GM18907 (cell line): ENCODE results near the gene TTLL3.

Source experiments
- ATAC-seq: cut with Tn5 transposase; IDR thresholded peaks from one replicate; pipeline ENCODE4 v1.9.1; 2021; ENCODE audit warnings: mild to moderate bottlenecking, moderate library complexity; ENCODE audit not compliant: unreplicated experiment

Gene TTLL3

DNA sequence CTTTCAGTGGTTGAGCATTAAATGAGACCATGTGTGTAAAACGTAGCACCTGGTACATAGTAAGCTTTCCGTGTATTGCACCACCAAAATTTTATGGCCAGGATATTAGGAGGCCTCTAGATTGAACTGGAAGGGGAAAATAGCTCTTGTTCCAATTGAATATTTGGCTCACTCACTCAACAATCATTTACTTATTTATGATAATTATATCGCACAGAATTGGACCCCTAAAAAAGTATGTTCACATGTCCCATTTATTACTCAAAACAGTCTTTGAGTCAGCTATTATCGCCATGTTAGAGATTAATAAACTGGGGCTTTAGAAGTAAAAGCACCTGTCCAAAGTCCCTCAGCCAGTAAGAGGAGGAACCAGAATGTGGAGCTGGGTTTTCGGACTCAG is 5.1 kb upstream of the TTLL3 start:
- no peak for ATAC-seq

DNA sequence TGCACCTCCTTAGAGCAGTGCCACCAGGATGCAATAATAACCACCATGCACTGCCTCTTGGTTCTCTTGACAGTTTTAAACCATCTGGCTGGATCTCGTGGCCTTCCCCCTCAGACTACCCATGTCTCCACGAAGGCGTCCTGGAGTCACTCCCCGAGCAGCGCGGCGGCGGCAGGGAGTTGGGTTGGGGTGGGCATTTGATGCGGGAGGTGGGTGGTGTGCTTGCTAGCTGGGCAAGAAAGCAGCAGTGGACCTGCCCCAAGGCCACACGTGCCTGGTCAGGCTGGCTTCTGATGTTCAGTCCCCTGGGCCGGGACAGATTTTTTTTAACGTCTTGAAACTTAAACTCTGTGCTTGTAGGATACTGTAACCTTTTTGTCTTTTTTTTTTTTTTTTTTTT is 3.9 kb upstream of the TTLL3 start:
- ATAC-seq: no peak

DNA sequence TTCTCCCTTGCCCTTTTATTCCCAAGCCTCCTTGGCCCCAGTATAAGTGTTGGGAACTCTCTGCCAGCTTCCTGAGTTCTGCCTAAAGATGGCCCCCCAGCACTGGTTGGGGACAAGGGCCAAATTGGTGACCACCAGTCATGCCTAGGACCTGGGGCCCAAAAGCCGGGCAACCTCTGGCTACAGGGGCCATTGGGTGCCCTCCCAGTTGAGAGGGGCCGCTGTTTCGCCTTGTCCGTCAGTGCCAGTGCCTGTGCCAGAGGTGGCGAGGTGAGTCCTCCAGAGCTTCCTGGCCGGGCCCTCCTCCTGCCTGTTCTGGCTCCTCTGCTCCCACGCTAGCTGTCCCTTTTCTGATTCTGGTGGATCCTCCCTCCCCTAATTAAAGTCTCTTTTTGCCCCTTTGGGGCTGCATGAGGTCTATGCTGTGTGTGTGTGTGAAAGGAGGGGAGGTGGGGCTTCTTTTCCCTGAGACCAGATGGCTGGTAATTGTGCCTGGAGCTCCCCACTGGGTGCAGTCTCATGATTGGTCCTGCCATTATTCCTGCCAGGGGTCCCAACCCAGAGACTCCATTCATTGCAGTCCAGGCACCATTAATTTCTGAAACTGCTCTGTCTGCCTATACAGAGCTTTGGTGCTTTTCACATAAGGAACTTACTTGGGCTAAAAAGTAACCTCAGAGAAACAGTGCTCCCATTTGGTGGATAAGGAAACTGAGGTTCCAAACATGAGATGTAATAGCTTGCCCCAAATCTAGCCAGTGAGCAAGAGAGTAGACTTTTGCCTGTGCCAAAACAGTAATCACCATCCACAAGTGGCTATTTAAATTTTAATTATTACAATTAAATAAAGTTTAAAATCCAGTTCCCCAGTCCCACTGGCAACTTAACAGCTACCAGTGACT is 3.1 kb upstream of the TTLL3 start:
- ATAC-seq: no peak

DNA sequence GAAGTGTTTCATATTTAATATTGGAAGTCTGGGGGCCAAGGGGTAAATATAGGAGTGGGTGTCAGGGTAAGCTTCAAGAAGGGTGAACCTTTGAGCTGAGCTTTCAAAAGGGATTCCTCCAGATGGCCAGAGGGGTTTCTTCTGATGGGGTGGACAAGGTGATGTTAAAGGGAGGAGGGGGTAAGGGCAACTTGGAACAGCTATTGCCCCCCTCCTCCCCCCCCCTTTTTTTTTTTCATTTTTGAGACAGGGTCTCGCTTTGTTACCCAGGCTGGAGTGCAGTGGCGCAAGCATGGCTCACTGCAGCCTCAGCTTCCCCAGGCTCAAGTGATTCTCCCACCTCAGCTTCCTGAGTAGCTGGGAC is 2.1 kb upstream of the TTLL3 start:
- no peak for ATAC-seq

DNA sequence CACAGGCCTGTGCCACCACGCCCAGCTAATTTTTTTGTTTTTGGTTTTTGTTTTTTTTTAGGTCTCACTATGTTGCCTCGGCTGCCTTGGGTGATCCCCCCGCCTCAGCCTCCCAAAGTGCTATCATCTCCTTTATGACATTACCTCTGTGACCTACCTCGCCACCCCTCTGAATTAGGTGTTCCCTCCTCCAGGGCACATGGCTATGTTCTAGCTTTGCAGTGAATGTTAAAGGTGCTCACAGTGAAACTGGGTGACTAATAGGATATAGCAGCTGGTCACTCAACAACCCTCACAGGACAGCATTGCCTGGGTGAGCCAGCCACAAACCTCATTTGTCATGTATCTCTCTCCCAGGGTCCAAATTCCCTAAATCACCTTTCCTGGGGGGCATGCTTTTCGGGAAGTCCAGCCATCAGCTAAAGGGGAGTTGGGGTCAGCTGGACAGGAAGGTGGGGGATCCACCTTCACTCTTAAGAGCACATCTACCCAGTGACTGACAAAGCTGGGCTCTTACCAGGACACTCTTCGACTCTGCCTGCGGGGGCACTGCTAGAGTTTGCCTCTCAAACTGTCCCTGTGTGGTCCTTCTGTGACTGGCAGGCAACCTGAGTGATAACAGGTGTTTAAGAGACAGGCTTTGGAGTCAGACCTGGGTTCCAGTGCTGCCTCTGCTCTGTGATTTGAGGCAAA is 1.6 kb upstream of the TTLL3 start:
- ATAC-seq: peak; percentile 61

DNA sequence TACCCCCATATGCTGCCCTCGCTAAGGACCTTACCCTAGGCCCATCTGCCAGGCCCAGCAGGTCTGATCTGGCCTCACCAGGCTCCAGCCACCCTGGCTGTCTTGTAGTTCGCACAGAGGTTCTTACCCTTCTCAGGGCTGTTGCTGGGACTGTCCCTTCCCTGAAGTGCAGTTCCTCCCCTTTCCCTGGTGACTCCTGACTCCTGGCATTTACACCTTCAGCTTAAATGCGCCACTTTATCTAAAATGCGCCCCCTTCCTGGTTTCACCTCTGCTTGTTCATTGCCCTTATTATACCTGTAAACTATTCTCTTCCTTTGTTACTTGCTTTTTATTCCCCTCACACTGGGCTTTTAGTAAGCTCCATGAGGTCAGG is 835 bp upstream of the TTLL3 start:
- no peak for ATAC-seq

DNA sequence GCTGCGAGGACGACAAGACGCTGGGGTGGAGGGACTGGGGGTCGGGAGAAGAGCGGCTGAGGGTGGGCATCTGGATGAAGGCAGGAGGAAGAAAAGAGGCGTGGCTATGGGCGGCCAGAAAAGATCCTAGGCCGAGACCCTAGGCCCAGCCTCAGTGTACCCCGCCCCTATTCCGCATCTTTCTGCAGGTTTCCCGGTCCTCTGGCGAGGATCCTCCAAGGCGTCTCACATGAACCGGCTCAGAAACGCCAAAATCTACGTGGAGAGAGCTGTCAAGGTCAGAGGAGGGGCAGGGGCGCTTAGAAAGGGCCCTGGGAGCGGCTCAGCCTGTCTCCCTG is 340 bp downstream of the TTLL3 start:
- no peak for ATAC-seq

DNA sequence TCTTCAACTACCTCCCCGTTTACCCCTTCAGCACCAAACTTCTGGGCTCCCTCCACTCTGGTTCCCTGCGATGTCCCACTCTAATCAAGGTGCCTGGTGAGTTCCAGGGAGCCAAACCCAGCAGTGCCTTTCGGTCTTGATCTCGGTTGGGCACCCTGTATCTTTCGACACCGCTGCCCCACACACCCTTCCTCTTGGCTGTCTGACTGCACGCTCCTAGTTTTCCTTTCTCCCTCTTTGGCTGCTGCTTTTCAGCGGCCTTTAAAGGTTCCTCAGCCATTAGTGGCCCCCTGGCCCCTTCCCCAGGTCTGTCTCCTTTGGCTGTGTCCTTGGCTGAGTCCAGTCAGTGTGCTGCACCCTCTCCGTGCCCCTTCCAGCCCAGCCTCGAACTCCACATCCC is 784 bp downstream of the TTLL3 start:
- no peak for ATAC-seq

DNA sequence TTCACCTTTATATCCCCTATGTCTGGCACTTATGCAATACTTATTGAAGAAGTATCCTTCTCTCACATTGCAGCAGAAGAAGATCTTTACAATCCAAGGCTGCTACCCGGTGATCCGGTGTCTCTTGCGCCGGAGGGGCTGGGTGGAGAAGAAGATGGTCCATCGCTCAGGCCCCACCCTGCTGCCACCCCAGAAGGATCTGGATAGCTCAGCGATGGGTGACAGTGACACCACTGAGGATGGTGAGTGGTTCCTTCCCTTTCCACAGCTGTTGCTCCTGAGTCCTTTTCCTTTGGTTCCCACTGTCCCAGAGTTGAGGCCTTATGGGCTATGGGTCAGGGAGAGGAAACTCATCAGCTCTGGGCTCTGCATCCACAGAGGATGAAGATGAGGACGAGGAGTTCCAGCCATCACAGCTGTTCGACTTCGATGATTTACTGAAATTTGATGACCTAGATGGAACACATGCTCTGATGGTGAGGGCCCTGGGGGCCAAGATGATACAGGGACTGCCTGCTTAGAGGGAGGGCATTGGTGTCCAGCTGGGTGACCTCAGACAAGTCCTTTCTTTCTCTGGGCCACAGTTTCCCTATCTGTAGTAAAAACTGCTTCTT is 2.9 kb downstream of the TTLL3 start:
- no peak for ATAC-seq

DNA sequence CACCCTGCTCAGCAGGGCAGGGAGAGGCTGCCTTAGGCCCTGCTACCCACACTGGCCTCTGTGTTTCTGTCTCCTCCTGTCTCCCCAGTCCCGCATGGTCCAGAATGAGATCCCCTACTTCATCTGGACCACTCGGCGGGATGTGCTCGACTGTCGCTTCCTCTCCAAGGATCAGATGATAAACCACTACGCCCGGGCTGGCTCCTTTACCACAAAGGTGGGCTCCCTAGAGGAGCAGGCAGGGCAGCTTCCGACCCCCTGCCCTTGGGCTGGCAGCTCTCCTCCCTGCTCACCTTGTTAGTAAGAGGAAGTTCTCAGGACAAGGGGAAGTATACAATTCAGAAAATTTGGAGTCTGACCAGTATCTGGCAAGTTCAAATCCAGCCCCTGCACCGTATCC is 5.9 kb downstream of the TTLL3 start:
- no peak for ATAC-seq

DNA sequence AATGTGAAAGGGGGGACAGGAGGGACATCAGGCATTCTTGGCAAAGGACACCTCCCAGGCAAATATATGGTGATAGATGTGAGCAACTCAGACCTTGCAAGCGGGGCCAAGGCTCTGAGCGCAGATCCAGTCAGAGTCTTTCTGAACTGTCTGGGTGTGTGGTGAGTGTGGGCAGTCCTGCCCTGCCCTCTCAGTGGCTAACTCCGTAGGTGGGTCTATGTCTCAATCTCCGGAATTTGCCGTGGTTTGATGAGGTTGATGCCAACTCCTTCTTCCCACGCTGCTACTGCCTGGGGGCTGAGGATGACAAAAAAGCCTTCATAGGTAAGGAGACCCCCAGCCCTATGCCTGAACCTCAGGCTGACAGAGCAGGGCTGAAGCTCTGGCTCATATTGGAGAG is 7.4 kb downstream of the TTLL3 start:
- no peak for ATAC-seq

DNA sequence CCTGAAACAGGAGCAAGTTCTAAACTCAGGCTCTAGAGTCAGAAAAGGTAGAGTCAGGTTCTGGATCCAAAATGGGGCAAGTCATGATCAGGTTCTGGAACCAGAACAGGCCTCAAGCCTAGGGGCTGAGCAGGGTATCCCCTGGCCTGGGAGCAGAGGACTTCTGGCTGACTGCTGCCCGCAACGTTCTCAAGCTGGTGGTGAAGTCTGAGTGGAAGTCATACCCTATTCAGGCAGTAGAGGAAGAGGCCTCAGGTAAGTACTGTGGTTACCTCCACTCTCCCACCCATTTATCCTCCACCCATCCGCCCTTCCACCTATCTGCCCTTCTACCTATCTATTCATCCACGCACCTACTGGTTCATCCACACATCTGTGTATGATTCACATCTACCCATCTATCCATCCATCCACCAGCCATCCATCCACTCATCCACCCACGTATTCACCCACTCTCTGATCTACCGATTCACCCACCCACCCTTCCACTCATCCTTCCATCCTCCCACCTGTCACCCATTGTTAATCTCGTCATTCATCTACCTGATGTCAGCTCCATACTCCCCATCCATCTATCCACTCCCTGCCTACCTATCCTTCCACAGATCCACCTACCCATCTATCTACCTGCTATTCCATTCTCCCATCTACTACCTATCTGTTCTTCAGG is 8.7 kb downstream of the TTLL3 start:
- no peak for ATAC-seq

DNA sequence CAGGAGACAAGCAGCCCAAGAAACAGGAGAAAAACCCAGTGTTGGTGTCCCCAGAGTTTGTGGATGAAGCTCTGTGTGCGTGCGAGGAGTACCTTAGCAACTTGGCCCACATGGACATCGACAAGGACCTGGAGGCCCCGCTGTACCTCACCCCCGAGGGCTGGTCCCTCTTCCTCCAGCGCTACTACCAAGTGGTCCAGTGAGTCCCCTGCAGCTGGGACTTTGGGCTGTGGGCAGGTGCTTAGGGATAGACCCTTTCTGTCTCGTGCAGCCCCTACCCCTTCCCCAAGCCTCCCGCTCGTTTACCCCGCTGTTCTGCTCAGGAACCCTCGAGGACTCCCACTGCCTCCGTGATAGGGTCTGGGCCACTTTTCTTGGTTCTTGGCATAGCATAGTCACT is 10.5 kb downstream of the TTLL3 start:
- ATAC-seq: no peak

DNA sequence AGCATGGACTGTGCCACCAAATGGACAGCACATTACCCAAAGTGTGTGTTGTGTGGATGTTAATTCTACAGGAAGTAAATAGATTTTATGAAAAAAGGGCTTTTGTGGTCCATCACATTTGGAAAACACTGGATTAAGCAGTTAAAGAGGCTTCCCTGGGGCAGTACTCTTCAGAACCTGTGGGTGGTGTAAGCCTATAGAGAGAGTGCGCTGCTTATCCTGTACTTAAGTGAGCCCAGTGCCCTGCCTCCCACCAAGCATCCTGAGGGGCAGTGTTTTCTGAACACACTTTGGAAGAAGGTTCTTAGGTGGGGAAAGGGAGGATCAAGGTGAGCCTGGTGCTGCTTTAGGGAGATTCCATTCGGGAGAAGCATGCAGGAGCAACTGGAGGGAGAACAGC is 10.9 kb downstream of the TTLL3 start:
- ATAC-seq: no peak

DNA sequence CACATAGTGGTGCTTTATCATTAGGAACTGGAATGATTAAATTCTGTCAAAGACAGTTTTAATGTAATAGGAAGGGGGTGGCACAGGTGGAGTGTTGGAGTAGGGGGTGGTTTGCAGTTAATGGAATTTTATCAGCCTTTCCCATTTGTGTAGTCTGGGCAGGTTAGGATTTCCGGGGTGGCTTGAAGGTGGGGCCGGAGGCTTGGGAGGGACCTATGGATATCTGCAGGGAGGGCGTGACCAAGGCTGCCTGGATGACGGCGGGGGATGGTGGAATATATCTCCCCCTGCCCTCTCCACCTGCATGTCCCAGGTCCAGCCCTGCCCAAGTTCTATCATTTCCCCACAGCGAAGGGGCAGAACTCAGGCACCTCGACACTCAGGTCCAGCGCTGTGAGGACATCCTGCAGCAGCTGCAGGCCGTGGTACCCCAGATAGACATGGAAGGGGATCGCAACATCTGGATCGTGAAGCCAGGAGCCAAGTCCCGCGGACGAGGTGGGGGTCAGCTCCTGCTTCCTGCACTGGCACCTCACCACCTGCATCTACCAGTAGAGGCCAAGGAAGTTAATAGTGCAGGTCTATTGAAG is 15.5 kb downstream of the TTLL3 start:
- ATAC-seq: no peak

DNA sequence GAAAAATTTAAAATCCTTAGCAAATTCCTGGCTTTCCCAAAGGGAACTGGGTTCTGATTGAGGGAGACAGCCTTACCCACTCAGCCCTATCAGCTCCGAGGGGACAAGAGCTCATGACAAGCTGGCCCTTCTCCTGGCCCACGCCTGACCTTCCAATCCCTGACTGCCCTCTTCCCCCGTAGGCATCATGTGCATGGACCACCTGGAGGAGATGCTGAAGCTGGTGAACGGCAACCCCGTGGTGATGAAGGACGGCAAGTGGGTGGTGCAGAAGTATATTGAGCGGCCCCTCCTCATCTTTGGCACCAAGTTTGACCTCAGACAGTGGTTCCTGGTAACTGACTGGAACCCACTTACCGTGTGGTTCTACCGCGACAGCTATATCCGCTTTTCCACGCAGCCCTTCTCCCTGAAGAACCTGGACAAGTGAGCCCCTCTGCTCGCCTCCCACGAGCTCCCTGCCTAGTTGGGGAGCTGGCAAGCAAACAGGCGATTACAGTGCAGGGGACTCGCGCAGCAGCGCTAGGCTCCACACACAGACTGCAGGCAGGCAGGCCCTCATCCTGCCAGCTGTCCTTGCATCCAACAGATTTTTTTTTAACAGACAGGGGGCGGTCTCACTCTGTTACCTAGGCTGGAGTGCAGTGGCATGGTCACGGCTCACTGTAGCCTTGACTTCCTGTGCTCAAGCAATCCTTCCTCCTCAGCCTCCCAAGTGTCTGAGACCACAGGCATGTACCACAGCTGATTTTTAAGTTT is 16.9 kb downstream of the TTLL3 start:
- ATAC-seq: no peak

DNA sequence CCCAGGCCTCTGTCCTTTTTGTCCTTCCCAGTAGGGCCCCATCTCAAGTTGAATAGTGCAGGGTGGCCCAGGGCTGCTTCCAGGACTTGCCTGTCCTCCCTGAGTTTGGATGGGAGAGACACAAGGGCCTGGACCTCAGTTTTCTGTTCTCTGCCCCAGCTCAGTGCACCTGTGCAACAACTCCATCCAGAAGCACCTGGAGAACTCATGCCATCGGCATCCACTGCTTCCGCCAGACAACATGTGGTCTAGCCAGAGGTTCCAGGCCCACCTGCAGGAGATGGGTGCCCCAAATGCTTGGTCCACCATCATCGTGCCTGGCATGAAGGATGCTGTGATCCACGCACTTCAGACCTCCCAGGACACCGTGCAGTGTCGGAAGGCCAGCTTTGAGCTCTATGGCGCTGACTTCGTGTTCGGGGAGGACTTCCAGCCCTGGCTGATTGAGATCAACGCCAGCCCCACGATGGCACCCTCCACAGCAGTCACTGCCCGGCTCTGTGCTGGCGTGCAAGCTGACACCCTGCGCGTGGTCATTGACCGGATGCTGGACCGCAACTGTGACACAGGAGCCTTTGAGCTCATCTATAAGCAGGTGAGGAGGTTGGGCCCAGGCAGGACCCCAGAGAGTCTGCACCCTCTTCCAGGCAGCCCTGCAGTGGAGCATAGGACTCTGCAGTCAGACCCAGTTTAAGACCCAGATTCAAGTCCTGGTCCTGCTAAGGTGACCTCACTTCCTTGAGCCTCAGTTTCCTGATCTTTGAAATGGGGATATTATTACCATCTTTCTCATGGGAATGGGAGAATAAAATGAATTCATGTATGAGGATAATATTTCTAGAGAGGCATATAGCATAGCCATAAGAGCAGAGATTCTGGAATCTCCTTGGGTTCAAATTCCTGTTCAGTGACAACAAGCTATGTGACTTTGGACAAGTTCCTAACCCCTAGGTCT is 19.0 kb downstream of the TTLL3 start:
- ATAC-seq: no peak

DNA sequence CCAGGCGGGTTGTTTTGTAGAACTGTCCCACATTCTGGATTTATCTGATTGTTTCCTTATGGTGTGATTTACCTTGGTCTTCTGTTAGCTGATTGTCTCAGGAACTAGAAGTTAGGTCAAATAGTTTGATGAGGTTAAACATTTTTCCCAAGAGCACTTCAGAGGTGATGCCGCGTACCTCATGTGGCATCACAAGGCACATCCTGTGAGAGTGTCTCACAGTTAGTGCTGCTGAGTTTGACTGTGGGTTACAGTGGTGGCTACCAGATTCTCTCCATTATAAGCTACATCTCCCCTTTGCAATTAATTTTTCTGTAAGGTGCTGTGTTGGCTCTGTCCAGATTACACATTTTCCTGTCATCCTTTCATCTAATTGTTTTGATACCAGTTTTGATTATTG is 21.2 kb downstream of the TTLL3 start:
- no peak for ATAC-seq

DNA sequence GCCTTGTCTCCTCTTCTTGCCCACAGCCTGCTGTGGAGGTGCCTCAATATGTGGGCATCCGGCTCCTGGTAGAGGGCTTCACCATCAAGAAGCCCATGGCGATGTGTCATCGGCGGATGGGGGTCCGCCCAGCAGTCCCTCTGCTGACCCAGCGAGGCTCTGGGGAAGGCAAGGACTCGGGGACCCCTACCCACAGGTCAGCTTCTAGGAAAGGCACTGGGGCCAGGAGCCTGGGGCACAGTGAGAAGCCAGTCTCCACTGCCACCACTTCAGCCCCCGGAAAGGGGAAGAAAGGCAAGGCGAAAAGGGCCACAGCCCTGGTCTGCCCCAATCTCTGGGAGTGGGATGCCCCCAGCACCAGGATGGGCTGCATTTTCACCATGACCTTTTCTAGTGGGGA is 23.0 kb downstream of the TTLL3 start:
- ATAC-seq: no peak
